ENCODE data around the gene TIMELESS. TPM values are rescaled to one million over a fixed set of nuclear protein-coding genes. Genes with fewer than 3 reads are reported as not detected.

Gene TIMELESS
- total RNA-seq, 1 experiment from 2014 or later, result 47.0 TPM

DNA sequence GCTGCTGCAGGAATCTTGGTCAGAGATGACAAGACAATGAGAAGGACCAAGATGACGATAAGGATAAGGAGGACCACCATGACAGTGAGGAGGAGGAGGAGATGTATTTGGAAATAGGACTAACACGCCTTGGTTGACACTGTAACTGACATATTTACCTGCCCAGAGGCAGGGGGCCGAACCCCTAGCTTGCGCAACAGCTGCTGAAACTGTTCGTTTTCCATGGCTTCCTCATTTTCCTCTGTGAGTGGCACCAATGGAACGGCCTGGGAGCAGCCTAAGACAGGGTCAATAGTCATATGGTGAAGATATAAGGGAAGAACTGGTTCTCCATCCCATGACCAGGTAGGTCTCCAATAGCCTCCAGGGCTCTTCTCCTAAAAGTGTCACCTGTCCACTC, 28.8 kb downstream of the TIMELESS start:
- ChIA-PET CTCF (no interaction called here), POLR2A (no interaction called here), RAD21 (ENCODE audit: low non-redundant PET in 1 of 2, low total read pairs in 2 of 2, uncharacterized antibody in 2 of 2, unreplicated experiment in 2 of 2) (no interaction called here)
- Histone ChIP-seq H4K20me1 (ENCODE audit: insufficient read depth) (no peaks in the 10 kb centered on the region), H3K4me2 (ENCODE audit: low read length) (no peak overlapping the region), H3K36me3 (ENCODE audit: control insufficient read depth in 1 of 2, insufficient read depth in 2 of 2, low read length in 2 of 2) (peaks cover 28 to 40% of the 10 kb centered on the region in 2 experiments; a peak in 3 of 4 replicates), H3K4me3 (replicated peaks in 1 of 2; ENCODE audit: low read depth in 1 of 2, low read length in 2 of 2) (no peak overlapping the region), H3K9me3 (ENCODE audit: control insufficient read depth in 1 of 2, insufficient read depth in 1 of 2, low read depth in 1 of 2, low read length in 2 of 2) (no peaks in the 10 kb centered on the region), H3K9ac (ENCODE audit: low read length) (no peak overlapping the region), H2AFZ (ENCODE audit: low read depth, low read length, poor library complexity, severe bottlenecking) (no peak overlapping the region), H3K27me3 (ENCODE audit: insufficient read depth, low read length) (no peaks in the 10 kb centered on the region), H3K27ac (ENCODE audit: low read depth, low read length) (no peak overlapping the region), H3K4me1 (ENCODE audit: control insufficient read depth in 1 of 2, insufficient read depth in 2 of 2, low read length in 2 of 2) (no peaks in the 10 kb centered on the region), H3K9me2 (ENCODE audit: insufficient read depth) (no peaks in the 10 kb centered on the region), H3K79me2 (ENCODE audit: insufficient read depth, low read length) (no peaks in the 10 kb centered on the region)
- DNase-seq (ENCODE audit: low read depth, low spot score) (no peak), ATAC-seq (no peak)
- TF ChIP-seq POLR2A (IDR thresholded peaks at IDR 0.05; ENCODE audit: borderline replicate concordance, extremely low read depth, insufficient read depth, insufficient read length), result no peak
- no peak for TF ChIP-seq ELF1 (IDR thresholded peaks at IDR 0.05; ENCODE audit: borderline replicate concordance, low read depth)
- TF ChIP-seq SRF (IDR thresholded peaks at IDR 0.05; ENCODE audit: low read depth), result no peak
- TF ChIP-seq, protein P1, sequence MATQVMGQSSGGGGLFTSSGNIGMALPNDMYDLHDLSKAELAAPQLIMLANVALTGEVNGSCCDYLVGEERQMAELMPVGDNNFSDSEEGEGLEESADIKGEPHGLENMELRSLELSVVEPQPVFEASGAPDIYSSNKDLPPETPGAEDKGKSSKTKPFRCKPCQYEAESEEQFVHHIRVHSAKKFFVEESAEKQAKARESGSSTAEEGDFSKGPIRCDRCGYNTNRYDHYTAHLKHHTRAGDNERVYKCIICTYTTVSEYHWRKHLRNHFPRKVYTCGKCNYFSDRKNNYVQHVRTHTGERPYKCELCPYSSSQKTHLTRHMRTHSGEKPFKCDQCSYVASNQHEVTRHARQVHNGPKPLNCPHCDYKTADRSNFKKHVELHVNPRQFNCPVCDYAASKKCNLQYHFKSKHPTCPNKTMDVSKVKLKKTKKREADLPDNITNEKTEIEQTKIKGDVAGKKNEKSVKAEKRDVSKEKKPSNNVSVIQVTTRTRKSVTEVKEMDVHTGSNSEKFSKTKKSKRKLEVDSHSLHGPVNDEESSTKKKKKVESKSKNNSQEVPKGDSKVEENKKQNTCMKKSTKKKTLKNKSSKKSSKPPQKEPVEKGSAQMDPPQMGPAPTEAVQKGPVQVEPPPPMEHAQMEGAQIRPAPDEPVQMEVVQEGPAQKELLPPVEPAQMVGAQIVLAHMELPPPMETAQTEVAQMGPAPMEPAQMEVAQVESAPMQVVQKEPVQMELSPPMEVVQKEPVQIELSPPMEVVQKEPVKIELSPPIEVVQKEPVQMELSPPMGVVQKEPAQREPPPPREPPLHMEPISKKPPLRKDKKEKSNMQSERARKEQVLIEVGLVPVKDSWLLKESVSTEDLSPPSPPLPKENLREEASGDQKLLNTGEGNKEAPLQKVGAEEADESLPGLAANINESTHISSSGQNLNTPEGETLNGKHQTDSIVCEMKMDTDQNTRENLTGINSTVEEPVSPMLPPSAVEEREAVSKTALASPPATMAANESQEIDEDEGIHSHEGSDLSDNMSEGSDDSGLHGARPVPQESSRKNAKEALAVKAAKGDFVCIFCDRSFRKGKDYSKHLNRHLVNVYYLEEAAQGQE (IDR thresholded peaks at IDR 0.05; ENCODE audit: low read depth), result no peak
- no peak for TF ChIP-seq CEBPB (IDR thresholded peaks at IDR 0.05; ENCODE audit: low read depth)
- TF ChIP-seq, protein P2, sequence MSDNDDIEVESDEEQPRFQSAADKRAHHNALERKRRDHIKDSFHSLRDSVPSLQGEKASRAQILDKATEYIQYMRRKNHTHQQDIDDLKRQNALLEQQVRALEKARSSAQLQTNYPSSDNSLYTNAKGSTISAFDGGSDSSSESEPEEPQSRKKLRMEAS (IDR thresholded peaks at IDR 0.05), result no peak
- TF ChIP-seq SP1 (IDR thresholded peaks at IDR 0.05; ENCODE audit: low read depth), result no peak
- TF ChIP-seq, protein P3, sequence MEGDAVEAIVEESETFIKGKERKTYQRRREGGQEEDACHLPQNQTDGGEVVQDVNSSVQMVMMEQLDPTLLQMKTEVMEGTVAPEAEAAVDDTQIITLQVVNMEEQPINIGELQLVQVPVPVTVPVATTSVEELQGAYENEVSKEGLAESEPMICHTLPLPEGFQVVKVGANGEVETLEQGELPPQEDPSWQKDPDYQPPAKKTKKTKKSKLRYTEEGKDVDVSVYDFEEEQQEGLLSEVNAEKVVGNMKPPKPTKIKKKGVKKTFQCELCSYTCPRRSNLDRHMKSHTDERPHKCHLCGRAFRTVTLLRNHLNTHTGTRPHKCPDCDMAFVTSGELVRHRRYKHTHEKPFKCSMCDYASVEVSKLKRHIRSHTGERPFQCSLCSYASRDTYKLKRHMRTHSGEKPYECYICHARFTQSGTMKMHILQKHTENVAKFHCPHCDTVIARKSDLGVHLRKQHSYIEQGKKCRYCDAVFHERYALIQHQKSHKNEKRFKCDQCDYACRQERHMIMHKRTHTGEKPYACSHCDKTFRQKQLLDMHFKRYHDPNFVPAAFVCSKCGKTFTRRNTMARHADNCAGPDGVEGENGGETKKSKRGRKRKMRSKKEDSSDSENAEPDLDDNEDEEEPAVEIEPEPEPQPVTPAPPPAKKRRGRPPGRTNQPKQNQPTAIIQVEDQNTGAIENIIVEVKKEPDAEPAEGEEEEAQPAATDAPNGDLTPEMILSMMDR (IDR thresholded peaks at IDR 0.05 in 2 of 3, conservative IDR thresholded peaks at IDR 0.05 in 1 of 3; ENCODE audit: borderline replicate concordance in 1 of 3, insufficient read depth in 1 of 3, low read depth in 2 of 3, low read length in 2 of 3), result no peak
- TF ChIP-seq ZNF274 (IDR thresholded peaks at IDR 0.05; ENCODE audit: low read depth, low read length), result no peak
- TF ChIP-seq YY1 (IDR thresholded peaks at IDR 0.05; ENCODE audit: extremely low read depth, insufficient replicate concordance, low read depth, low read length), result no peak
- TF ChIP-seq, protein P4, sequence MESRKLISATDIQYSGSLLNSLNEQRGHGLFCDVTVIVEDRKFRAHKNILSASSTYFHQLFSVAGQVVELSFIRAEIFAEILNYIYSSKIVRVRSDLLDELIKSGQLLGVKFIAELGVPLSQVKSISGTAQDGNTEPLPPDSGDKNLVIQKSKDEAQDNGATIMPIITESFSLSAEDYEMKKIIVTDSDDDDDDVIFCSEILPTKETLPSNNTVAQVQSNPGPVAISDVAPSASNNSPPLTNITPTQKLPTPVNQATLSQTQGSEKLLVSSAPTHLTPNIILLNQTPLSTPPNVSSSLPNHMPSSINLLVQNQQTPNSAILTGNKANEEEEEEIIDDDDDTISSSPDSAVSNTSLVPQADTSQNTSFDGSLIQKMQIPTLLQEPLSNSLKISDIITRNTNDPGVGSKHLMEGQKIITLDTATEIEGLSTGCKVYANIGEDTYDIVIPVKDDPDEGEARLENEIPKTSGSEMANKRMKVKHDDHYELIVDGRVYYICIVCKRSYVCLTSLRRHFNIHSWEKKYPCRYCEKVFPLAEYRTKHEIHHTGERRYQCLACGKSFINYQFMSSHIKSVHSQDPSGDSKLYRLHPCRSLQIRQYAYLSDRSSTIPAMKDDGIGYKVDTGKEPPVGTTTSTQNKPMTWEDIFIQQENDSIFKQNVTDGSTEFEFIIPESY (IDR thresholded peaks at IDR 0.05; ENCODE audit: extremely low read depth, insufficient replicate concordance, low read length), result no peak
- TF ChIP-seq FOSL1 (IDR thresholded peaks at IDR 0.05; ENCODE audit: low read depth), result no peak
- TF ChIP-seq EGR1 (IDR thresholded peaks at IDR 0.05; ENCODE audit: low read depth), result no peak
- TF ChIP-seq RAD21 (IDR thresholded peaks at IDR 0.05; ENCODE audit: low read depth), result no peak
- TF ChIP-seq POLR2AphosphoS5 (IDR thresholded peaks at IDR 0.05; ENCODE audit: low read depth, low read length), result no peak
- intact Hi-C loops (cut with micrococcal nuclease), result no loop called here
- BruUV-seq (replicated peaks), result no TSS peak

Data from HCT116 (cell line).